Upper lobe of left lung (tissue), 6 donors: ENCODE results near the gene CLIC6. TPM values are rescaled to one million over a fixed set of nuclear protein-coding genes. Genes with fewer than 3 reads are reported as not detected.

Experiments used
- ATAC-seq, 2 donors: fragments of 200-7000 bp; cut with Tn5 transposase; one replicate each; pipeline ENCODE4 v1.9.1; 2022; ENCODE audit warnings: mild to moderate bottlenecking in 2 of 2, moderate library complexity in 2 of 2; ENCODE audit not compliant: low FRiP score in 2 of 2
- DNase-seq, 2 donors: peaks; one replicate each; pipeline ENCODE4 v3.0.0-alpha.2; 2019 to 2020
- H3K27ac ChIP-seq, 4 donors: fragments of 200-600 bp; sonication (generic); one replicate each; pipeline ENCODE4 v1.5.1; 2016 to 2019
- H3K27me3 ChIP-seq, 4 donors: fragments of 200-600 bp; sonication (generic); one replicate each; pipeline ENCODE4 v1.5.1; 2017 to 2019
- H3K36me3 ChIP-seq, 4 donors: fragments of 200-600 bp; sonication (generic); one replicate each; pipeline ENCODE4 v1.5.1; 2016 to 2019
- H3K4me1 ChIP-seq, 4 donors: fragments of 200-600 bp; sonication (generic); one replicate each; pipeline ENCODE4 v1.5.1; 2018 to 2019
- H3K4me3 ChIP-seq, 4 donors: fragments of 200-600 bp; sonication (generic); one replicate each; pipeline ENCODE4 v1.5.1; 2017 to 2019; ENCODE audit warnings: mild to moderate bottlenecking in 2 of 4, moderate library complexity in 1 of 4
- H3K9me3 ChIP-seq, 4 donors: fragments of 200-600 bp; sonication (generic); one replicate each; pipeline ENCODE4 v1.5.1; 2018 to 2019
- CTCF ChIP-seq, 6 experiments: fragments of 450-650 bp in 4 of 6; fragments of 200-600 bp in 2 of 6; sonication (generic) in 2 of 6; IDR thresholded peaks; one replicate each; pipeline ENCODE4 v1.5.1; 2016 to 2019; ENCODE audit warnings: antibody characterized with exemption in 6 of 6
- EP300 ChIP-seq, 4 donors: sonication (generic); formaldehyde crosslinking; IDR thresholded peaks; one replicate each; pipeline ENCODE4 v1.5.1; 2017; ENCODE audit warnings: antibody characterized with exemption in 4 of 4, control low read depth in 2 of 4
- POLR2A ChIP-seq, 4 donors: fragments of 450-650 bp; IDR thresholded peaks; one replicate each; pipeline ENCODE4 v1.5.1; 2016 to 2017; ENCODE audit warnings: antibody characterized with exemption in 4 of 4, mild to moderate bottlenecking in 2 of 4
- POLR2AphosphoS5 ChIP-seq, 2 donors: sonication (generic); formaldehyde crosslinking; IDR thresholded peaks; one replicate each; pipeline ENCODE4 v1.5.1; 2017; ENCODE audit warnings: antibody characterized with exemption in 2 of 2
- WGBS, 2 donors: methylation state at CpG; one replicate each; pipeline ENCODE4 v1.1.5; 2017 to 2018; 5-methylcytosine and 5-hydroxymethylcytosine counted together
- total RNA-seq, 6 donors: library from RNA; depleted of rRNA in 4 of 6; stranded (reverse); fragments of >200 nt in 4 of 6; gene quantifications; one replicate each; pipeline versions ENCODE4 v1.1.0 to v1.2.1, GENCODE V29; 2016 to 2021
- donor health status: DM: no; HTN: no; CAD: no; lungs with moderate emphysema.
- donor health status: DM: no; HTN: yes; CAD: no; lungs with severe emphysema.

The CLIC6 gene
- total RNA-seq, 6 donors from 2014 or later, result 6.2 to 42.6 (median 13.8) TPM

GRCh38 chr21:34764715-34765284, 96.0 kb downstream of the CLIC6 start:
- Histone ChIP-seq H3K9me3 (no peaks in the 10 kb centered on the region), H3K4me3 (no peak overlapping the region), H3K27me3 (no peaks in the 10 kb centered on the region), H3K4me1 (no peaks in the 10 kb centered on the region), H3K36me3 (no peaks in the 10 kb centered on the region), H3K27ac (no peak overlapping the region)
- 87 to 95% methylated on average over 3 of the region's 3 CpGs for WGBS, 2 donors
- ATAC-seq, result no peak
- no peak for DNase-seq
- TF ChIP-seq POLR2AphosphoS5 (IDR thresholded peaks at IDR 0.05) (no peak), POLR2A (IDR thresholded peaks at IDR 0.05) (no peak), CTCF (IDR thresholded peaks at IDR 0.05) (no peak), EP300 (IDR thresholded peaks at IDR 0.05) (no peak)

- no peaks in the 10 kb centered on the region for H3K27me3 ChIP-seq
Observed at GRCh38 chr21:34765619-34766018, 96.8 kb downstream of the CLIC6 start.

GRCh38 chr21:34766862-34767261, 98.1 kb downstream of the CLIC6 start:
- Histone ChIP-seq H3K27ac (no peak overlapping the region), H3K9me3 (no peaks in the 10 kb centered on the region), H3K4me3 (no peak overlapping the region), H3K36me3 (no peaks in the 10 kb centered on the region), H3K27me3 (no peaks in the 10 kb centered on the region), H3K4me1 (no peaks in the 10 kb centered on the region)
- ATAC-seq (no peak), DNase-seq (no peak)
- WGBS, 2 donors, result 85 to 91% methylated on average over 2 to 3 of the region's 3 CpGs
- TF ChIP-seq POLR2AphosphoS5 (IDR thresholded peaks at IDR 0.05), result no peak
- no peak for TF ChIP-seq CTCF (IDR thresholded peaks at IDR 0.05)
- TF ChIP-seq POLR2A (IDR thresholded peaks at IDR 0.05), result no peak
- TF ChIP-seq EP300 (IDR thresholded peaks at IDR 0.05), result no peak

More at GRCh38 chr21:34765619-34766018, 96.8 kb downstream of the CLIC6 start:
- DNase-seq (no peak), ATAC-seq (no peak)
- Histone ChIP-seq H3K9me3 (no peaks in the 10 kb centered on the region), H3K27ac (no peak overlapping the region), H3K36me3 (no peaks in the 10 kb centered on the region), H3K4me1 (no peaks in the 10 kb centered on the region), H3K4me3 (no peak overlapping the region)
- WGBS, 2 donors, result 89 to 94% methylated on average over 4 of the region's 4 CpGs
- TF ChIP-seq POLR2AphosphoS5 (IDR thresholded peaks at IDR 0.05) (no peak), EP300 (IDR thresholded peaks at IDR 0.05) (no peak), POLR2A (IDR thresholded peaks at IDR 0.05) (no peak), CTCF (IDR thresholded peaks at IDR 0.05) (no peak)

Other genes with a start within 250 kb of the CLIC6 start
- 1 to 10 TPM in 2 of 6 donors, under 1 TPM in 3, not detected in 1; 0.24 to 5.2 (median 0.61) TPM for gene SMIM34, start 245.0 kb upstream of the CLIC6 start, total RNA-seq
- 10 to 100 TPM in 5 of 6 donors, 1 to 10 TPM in 1; 9.6 to 58.7 (median 19.4) TPM for gene KCNE1, start 156.8 kb upstream of the CLIC6 start, total RNA-seq
- 10 to 100 TPM; 24.7 to 36.2 (median 29.4) TPM for gene RCAN1, start 53.9 kb upstream of the CLIC6 start, total RNA-seq